HG02571 (cell line): ENCODE results near the gene MTMR2.

Experiments
- ATAC-seq: cut with Tn5 transposase; IDR thresholded peaks from one replicate; pipeline ENCODE4 v1.9.1; 2021; ENCODE audit warnings: mild to moderate bottlenecking, moderate library complexity; ENCODE audit not compliant: unreplicated experiment

MTMR2 gene

DNA sequence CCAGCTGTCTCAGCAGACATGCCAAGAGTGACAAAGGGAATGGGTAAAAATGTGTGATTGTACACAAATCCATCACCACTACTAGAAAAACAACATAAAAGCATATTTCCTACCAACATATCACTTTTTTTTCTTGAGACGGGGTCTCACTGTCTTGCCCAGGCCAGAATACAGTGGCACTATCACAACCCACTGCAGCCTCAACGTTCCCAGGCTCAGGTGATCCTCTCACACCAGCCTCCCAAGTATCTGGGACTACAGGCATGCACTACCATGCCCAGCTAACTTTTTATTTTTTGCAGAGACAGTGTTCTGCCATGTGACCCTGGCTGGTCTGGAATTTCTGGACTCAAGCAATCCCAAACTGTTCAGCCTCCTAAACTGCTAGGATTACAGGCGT is 5.2 kb downstream of the MTMR2 start:
- ATAC-seq = no peak

DNA sequence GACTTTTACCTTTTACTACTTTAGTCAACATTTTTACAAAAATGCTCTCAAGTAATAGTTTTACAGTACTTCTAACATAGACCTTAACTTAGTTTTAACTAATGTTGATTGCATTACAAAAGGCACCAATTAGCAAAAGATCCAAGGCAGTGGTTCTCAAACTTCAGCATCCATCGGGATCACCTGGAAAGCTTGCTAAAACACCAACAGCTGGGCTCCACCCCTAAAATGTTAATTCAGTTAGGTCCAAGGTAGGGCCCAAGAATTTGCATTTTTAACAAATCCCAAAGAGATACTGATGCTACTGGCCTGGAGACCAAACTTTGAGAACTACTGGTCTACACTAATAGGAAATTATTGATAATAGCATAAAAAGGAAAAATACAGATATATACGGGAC is 5.9 kb downstream of the MTMR2 start:
- no peak for ATAC-seq

DNA sequence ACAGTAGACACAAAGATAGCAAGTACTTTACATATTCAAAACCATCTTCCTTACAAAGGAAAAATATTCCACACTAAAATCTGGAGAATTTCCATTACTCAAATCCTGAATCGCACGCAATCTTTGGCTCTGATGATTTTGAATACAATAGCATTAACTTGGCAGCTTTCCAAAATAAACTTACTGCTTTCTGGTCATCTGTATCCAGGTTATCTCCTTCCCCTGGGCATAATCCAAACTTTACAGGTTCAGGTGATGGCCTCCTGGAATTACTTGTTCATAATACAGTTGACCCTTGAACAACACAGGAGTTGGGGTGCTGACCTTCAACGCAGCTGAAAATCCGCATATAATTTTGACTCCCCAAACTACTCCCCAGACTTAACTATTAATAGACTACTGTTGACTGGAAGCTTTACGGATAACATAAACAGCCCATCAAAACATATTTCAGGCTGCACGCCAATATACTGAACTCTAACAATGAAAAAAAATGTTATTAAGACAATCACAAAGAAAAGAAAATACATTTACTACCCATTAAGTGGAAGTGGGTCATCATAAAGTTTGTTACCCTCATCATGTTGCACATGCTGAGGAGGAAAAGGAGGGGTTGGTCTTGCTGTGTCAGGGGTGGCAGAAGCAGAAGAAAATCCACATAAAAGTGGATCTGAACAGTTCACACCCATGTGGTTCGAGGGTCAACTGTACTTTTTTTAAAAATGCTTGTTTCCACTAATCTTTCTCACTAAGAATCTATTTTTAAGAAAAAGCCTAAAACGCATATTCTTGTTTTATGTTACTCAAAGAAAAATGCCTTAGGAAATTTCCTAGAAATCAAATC is 6.5 kb downstream of the MTMR2 start:
- ATAC-seq = no peak

DNA sequence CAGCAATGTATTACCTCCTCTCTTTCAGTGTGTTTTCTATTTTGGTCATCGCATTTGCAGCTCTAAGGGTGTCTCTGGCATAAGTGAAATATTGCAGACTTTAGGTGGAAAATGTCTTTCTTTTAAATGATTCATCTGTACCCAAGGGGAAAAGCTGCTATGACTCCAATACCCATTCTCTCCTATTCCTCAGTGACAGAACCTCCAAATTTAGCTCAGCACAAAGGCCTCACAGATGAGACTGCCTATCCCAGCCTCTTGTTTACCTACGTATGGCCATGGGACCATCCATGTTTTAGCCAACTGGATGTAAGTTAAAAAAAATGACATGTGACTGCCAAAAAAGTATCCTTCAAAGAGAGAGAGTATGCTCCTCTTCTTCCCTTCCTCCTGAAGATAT is 7.9 kb downstream of the MTMR2 start:
- ATAC-seq = no peak

DNA sequence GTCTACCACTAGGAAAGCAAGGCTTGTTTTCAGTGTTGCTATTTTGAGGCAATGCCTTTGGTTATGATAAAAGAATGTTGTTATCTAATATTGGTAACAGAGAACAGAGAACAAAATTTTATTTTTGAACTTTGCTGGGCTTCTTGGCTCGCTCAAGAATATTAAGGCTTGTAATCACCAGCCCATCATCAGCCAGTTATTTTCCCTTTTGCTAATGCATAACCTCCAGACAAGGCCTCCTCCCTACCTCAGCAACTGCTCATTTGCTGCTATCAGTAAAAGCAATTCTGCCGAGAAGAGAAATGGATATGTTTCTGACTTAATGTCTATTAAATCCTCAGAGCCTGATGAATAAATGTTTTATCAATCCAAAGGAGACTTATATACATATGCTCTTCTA is 8.9 kb downstream of the MTMR2 start:
- no peak for ATAC-seq

DNA sequence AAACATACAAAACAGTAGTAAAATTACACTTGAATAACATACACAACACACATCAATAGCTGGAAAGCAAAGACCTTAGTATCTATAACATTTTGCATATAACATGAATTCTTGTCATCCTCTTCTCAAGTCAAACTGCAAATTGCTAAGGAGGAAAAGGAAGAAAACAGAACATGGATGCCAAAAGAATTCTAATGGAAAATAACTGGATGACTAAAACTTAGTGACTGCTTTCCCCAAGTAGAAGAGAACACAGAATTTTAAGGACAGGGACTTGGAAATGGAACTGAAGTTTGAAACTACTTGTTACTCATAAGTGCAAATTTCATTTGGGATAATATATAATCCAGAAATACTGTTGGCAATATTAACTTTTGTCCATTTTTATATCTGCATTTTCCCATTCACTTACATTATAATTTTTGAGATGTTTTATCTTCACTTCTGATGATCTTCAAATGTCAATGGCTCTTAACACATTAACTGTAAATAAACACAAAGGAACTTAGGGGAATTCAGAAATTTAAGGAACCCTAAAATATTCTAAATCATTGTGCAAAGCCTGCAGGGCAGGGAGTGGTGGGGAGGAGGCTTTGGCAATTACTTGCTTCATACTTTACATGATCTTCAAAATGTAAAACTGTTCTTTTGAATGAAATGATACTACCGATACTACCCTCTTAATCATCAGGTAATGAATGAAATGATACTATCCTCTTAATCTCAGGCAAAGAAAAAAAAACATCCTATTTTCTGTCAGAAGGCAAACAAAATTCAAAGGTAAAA is 9.9 kb downstream of the MTMR2 start:
- ATAC-seq = no peak

DNA sequence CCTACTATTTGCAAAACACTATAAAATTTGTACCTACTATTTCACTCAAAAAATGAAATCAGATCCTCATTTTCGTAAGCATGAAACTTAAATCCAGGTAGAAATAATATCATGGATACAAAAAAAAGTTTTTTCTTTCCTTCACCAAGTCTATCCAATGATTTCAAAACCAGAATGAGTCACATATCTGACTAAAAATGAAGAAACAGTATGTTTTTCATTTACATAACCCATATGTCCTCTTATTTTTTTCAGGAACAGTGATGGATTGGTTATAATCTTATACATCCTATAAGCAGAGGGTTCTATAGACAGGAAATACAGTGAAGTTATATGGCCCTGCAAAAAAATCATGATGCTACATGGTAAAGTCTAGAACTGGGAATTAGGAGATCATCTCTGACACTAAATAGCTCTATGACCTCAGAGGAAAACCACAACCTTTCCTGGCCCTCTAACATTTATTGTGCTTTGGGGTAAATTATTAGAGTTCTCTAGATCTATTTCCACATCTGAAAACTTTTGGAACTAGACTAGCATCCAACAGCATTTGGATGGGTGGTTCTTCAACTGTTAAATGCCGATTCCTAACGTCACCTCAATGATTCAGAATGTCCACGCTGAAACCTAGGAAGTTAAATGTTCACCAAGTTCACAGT is 10.9 kb downstream of the MTMR2 start:
- ATAC-seq = no peak

DNA sequence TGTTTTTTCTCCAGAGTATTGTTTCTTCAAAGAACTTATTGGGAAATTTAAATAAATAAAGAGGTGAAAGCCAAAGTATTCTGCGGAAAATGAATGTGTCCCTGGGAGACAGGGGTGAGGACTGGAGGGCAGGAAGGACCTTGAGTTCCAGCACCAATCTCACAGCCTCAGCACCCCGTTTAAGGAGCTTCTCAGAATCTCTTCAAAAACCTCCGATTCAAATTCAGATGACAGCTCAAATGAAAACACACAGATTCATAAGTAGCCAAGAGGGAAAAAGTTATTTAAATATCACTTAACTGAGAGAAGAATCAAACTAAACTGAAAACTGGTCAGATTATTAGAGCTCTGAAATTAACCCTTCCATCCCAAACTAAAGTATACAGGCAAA is 12.5 kb downstream of the MTMR2 start:
- ATAC-seq = no peak

DNA sequence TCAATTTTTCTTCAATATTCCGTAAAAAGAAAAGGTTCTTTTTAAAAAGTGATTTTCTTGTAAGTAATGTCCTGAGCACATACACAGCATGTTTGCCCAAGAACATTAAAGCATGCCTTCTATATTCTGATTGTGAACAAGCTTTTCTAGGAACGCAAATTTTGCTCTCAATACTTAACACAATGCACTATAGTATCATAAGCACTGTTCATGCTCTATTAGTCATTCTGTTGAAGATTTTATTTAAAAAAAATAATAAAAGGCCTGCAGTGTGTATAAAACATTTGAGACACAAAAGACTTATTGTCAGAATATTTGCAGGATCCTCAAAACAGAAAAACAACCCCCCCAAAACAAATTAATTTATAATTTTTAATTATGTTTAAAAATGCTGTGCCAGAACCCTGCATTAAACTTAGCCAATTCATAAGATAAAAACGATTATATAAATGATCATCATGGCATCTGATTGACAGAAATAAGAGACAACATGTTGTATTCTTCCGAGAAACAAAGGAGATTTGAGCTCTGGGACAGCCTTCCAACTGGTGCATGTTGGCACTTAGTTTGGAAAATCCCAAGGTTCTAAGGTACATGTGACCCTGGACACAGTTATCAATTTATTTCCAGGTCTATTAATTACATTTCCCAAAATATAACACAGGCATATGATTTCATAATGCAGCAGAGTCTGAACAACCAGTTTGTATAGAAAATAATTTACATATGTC is 13.1 kb downstream of the MTMR2 start:
- ATAC-seq = no peak

DNA sequence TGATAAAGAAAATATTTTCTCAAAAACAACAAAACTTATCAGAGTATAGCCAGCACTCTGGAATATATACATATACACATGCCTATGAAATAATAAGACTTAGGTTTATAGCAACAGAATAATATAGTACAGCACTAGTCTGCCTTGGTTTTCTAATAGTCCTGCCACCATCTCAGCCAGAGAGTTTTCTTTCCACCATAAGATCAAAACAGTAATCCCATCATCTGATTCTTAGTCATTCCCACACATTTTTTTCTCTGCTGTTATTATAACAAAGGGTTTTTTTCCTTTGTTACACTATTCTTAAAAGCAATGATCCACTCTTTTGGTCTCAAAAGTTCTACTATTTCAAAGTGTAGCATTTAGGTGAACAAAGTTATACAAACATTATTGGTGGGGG is 15.1 kb downstream of the MTMR2 start:
- ATAC-seq = no peak

DNA sequence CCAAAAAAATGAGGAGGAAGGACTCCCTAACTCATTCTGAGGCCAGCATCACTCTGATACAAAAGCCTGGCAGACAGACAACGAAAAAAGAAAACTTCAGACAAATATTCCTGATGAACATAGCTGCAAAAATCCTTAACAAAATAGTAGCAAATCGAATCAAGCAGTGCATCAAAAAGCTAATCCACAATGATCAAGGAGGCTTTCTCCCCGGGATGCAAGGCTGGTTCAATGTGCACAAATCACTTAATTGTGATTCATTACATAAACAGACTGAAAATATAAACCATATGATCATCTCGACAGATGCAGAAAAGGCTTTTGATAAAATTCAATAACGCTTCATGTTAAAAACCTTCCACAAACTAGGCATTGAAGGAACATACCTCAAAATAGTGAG is 16.4 kb downstream of the MTMR2 start:
- ATAC-seq = no peak

DNA sequence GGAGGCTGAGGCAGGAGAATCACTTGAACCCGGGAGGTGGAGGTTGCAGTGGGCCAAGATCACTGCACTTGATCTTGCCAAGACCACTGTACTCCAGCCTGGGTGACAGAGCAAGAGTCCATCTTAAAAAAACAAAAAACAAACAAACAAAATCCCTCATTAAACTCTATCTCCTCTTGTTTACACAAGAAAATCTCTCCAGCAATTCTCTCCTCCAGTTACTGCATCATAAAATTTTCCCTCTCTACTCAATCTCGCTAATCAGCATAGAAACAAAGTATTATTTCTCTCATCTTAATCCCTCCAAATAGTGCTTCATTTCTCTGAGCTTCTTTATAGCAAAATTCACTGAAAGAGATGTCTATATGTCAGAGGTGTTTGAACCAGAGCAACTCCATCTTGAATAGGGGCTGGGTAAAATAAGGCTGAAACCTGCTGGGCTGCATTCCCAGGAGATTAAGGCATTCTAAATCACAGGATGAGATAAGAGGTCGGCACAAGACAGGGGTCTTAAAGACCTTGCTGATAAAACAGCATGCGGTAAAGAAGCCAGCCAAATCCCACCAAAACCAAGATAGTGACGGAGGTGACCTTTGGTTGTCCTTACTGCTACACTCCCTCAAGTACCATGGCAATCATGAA is 19.8 kb downstream of the MTMR2 start:
- ATAC-seq = no peak

DNA sequence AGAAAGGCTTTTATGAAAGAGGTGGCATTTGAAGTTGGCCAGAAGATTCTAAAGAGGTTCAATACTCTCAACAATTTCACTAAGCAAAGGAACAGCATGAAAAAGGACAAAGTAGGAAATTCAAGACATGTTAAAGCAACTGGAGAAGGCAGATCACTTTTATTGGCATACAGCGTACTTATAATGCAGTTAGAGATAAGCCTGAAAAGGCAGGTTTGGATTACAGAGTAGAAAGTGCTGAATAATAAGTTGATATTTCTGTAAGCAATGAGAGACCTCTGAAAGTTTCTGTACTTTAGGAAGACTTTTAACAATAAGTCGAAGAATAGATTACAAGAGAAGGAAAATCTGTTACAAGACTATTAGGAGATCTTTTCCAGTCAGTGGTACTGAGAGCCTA is 25.1 kb downstream of the MTMR2 start:
- ATAC-seq = no peak

DNA sequence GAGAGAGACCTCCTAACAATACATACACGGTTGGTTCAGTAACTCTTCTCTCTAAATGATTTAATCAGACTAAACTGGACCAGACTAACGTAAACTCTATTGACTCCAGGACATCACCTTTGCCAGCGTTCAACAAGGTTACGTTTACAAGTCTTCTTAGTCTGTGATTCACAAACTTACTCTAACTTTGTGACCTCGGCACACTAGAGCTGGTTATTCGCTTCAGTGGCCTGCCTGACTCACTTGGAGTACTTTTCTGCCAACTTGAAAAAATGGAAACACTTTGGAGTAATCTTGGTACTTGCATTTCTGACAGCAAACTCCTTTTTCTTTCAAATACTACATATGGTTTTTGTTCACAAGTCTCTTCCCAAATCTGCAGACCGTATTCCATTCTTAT is 26.2 kb downstream of the MTMR2 start:
- ATAC-seq = no peak

DNA sequence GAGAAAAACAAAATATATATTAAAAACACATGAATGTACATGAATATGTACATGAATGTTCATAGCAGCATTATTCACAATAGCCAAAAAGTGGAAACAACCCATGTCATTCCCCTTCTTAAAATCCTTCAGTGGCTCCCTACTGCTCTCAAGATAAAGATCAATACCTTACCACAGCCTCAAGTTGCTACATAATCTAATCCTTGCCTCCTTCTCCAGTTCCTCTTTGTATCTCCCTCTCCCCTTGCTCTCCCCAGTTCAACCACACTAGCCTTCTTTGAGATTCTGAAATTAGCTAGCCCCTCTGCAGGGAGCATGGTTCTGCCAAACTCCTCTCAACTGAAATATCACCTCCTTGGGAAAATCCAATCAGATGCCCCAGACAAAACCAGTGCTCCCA is 28.1 kb downstream of the MTMR2 start:
- ATAC-seq = no peak

DNA sequence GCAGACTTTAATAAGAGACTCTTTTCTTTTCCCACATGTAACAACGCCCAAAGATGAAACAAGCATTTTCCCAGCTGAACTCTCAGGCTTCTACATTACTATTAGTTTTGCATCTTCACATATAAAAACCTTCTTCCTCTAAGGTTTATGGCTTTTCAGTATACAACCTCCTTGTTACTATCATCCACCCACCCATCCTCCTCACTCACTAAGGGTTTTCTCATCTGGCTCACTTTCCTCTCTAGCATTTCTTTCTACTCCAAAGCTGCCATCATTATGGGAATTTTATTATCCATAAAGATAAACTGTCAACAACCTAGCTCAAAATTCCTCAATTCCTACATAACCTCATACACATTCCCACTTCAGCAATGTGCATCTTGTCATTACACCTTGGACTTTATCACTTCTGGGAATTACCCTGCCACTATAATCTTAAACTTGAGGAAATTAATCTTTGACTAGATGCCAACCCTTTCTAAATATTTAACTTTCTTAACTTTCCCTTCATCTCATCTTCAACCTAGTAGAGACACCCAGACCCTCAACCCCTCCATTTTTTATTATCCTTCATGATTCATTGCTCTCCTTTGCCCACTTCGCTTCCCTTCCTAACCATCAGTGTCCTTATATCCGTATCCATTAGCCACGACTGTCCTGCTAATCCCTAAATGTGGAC is 30.9 kb downstream of the MTMR2 start:
- no peak for ATAC-seq

DNA sequence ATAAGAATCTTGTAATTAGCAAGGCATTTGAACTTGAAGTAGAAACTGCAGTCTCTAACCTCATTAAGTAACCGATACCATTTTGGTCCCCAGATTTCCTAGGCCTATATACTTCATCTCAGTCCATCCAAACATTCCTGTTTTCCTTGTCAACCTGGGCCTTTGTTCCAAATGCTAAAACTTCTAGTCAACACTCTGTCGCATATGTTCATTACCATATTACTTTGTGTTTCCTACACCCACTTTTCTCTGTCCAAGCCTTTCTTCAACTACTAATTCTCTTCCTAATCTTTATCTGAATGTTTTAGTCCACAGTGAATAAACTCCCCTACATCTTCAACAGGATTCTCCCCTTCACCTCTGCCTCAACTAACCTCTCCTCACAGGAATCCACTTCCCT is 31.4 kb downstream of the MTMR2 start:
- ATAC-seq = no peak

DNA sequence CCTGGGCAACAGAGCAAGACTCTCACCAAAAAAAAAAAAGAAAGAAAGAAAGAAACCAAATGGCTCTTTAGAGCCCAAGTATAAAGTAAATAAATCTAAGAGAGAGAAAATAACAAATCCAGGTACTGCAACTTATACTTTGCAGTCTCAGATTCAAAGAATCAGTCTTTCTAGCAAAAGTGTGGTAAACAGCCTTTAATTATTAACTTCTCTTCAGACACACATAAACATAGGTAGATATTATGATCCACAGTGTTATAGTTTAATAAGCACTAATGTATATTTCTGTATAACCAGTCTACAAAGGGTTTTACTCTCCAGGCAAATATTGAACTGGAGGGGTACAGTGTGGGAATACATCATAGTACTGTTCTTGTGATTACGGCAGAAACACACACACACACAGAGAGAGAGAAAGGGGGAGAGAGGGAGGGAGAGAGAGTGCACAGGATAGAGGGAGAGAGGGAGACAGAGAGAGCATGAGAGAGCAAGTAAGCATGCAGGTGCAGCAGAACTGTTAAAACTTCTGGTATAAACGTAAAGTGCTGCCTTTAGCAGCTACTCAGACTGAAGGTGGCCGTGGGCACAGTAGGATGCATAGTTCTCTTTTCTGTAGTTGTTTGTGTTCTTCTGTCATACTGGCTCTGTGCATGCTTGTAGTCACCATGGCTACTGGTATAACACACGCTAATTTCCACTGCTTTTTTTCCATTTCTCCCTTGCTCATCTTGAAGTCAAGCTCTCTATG is 32.3 kb downstream of the MTMR2 start:
- no peak for ATAC-seq

DNA sequence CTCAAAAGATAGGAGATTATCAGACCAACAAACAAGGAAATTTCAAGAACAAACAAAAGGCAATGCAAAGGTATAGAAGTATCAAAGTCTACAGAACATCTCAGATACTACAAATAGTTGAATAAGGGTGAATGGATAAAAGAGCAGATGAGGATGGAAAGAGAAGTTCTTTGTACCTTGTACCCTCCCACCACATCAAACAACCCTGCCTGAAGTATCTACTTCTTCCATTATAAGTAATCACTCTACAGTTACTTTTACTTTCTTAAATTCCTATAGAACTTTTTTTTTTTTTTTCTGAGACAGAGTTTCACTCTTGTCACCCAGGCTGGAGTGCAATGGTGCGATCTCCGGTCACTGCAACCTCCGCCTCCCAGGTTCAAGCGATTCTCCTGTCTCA is 35.1 kb downstream of the MTMR2 start:
- no peak for ATAC-seq
